GM18517 (cell line): ENCODE measurements around the gene OSBPL5.

ENCODE experiments used
- ATAC-seq: cut with Tn5 transposase; IDR thresholded peaks from one replicate; pipeline ENCODE4 v1.9.1; 2021; ENCODE audit warnings: mild to moderate bottlenecking, moderate library complexity; ENCODE audit not compliant: unreplicated experiment

Gene OSBPL5

GRCh38 chr11:3105791-3106735 is 59.0 kb downstream of the OSBPL5 start:
- no peak for ATAC-seq

DNA sequence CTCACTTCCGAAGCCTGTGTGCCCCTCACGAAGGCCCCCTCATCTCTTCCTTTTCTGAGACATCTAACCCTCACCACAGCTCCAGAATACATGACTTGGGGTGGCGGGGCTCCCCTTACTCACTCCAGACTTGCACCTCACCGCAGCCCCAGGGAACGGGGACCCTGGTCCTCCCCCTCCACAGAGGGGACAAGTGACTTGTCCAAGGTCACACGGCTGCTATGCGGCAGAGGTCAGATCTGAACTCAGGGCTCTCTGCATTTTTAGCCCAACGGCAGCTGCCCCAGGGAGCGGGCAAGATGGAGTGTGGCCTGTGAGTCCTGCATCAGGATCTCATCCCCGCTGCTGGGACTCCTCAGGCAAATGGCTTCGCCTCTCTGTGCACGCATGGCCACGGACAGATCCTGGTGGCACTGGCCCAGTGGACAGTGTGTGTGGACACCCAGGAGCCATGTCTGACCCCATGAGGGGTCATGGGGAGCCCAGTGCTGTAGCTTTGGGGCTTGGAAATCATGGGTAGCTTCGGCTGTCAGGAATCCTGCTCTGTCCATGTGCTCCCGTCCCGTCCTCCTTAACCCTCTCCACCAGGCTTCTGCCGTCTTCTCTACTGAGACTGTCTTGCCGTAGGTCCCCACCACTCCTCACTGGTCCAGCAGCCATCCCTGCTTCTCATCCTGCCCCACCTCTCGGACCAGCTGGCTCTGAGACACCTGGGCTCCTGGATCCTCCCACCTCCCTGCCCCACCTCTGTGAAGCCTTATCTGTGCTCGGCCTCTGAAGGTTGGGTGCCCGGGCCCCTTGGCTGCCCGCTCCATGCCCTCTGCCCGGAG is 59.9 kb downstream of the OSBPL5 start:
- no peak for ATAC-seq

GRCh38 chr11:3104051-3104714 is 60.9 kb downstream of the OSBPL5 start:
- ATAC-seq = no peak

DNA sequence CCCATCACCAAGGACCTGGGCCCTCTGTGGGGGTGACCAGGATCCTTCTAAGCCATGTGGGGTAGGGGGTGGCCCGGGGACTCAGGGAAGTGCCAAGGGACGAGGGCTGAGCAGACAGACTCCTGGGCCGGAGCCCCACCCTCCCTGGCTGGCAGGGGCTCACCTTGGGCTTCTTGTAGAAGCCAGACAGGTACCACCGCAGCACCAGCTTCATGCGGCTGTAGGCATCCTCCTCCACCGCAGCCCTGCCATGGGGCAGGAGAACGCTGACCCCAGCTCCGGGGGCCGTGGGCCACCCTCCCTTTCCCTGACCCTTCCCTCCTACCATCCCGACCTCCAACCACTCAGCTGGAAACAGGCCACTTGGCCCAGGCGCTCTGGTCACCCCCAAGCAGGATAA is 62.0 kb downstream of the OSBPL5 start:
- ATAC-seq = no peak

DNA sequence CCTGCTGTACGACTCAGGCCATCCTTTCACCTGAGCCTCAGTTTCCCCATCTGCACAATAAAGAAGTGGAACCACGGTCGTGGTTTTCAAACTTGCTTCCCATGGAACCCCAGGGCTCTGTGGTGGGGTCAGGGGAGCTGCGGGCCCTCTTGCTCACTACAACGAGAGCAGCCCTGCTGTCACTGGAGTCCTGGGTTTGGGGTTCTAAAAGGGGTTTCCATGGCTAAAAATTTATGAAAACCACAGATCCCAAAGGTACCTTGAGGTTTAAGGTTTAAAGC is 62.5 kb downstream of the OSBPL5 start:
- no peak for ATAC-seq

- no peak for ATAC-seq
Measured at GRCh38 chr11:3101921-3102640, 63.0 kb downstream of the OSBPL5 start.

DNA sequence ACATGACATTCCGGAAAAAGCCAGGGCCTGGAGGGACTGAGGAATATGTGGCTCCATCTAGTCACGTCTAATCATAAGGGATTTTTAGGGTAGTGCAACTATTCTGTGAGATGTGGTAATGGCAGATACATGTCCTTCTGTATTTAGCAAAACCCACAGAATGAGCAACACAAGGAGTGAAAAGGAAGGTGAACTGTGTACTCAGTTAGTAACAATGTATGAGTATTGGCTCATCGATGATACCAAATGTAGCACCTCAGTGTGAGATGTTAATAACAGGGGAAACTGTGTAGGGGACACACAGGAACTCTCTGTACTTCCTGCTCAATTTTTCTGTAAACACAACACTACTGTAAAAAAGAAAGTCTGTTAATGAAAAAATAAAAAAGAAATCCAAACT is 65.9 kb downstream of the OSBPL5 start:
- ATAC-seq = no peak

DNA sequence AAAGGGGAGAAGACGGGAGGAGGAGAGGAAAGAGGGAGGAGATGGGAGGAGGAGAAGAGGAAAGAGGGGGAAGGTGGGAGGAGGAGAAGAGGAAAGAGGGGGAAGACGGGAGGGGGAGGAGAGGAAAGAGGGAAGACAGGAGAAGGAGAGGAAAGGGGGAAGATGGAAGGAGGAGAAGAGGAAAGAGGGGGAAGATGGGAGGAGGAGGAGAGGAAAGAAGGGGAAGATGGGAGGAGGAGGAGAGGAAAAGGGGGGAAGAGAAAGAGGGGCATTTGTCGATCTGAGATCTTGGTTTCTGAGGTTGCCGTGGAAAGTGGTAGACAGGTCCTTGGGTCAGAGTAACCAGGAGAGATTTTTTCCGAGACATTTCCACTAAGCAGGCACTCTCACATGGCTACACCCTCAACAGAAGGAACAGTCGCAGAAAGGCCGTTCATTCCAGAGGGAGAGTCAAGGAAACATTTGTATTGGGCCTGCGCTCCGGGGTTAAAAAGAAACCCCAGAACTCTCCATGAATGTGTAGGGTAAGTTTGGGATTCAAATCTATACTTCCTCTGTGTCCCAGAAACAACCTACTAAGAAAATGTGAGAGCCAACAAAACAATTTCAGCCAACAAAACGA is 68.1 kb downstream of the OSBPL5 start:
- no peak for ATAC-seq

DNA sequence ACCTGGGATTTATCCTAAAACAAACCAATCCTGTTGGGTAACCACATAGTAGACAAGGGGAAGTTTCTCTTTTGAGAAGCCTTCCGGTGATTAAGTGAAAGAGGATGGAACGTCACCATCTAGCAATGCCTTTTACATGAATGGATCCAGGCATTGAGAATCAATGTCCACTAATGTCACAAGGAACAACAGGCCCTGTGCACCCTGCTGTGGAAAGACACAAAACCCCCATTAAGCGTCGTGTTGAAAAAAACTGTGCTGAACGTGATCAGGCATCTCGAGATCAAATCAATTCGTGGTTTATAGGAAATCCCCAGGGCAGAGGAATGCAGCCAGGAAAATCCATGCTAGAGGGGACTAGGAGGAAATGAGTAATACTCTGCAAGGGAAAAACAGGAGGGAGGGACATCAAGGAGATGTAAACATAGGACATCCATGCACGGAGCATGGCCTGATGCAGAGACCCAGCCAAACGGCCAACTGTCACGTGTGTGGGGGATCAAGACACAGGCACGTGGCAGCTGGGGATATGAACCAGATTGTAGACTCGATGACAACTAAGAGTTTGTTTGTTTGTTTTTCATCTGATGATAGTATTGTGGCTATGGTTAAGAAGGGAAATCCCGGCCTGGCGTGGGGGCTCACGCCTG is 69.3 kb downstream of the OSBPL5 start:
- no peak for ATAC-seq

DNA sequence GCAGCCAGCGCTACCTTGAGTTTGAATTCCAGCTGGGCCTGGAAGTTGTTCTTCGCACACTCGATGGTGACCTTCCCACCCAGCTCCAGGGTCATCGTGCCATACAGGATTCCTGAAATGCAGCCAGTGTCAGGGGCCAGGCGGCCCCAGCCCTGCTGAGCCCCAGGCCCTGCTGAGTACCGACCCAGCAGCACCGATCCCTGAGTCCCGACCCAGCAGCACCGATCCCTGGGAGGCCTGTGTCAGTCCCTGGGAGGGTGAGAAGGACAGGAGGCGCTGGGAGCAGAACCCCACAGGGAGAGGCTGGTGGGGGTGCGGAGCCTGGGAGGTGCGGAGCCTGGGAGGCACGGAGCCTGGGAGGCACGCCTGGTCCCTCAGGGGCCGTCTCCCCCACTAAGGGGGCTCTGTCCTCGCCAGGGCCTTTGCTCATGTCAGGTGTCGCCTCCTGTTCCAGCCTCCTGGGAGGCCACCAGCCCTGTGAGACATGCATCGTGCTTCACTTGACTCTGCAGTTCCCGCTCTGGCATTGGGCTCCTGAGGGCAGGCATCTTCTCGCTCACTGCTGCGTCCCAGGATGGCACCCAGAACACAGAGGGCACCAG is 70.8 kb downstream of the OSBPL5 start:
- no peak for ATAC-seq

DNA sequence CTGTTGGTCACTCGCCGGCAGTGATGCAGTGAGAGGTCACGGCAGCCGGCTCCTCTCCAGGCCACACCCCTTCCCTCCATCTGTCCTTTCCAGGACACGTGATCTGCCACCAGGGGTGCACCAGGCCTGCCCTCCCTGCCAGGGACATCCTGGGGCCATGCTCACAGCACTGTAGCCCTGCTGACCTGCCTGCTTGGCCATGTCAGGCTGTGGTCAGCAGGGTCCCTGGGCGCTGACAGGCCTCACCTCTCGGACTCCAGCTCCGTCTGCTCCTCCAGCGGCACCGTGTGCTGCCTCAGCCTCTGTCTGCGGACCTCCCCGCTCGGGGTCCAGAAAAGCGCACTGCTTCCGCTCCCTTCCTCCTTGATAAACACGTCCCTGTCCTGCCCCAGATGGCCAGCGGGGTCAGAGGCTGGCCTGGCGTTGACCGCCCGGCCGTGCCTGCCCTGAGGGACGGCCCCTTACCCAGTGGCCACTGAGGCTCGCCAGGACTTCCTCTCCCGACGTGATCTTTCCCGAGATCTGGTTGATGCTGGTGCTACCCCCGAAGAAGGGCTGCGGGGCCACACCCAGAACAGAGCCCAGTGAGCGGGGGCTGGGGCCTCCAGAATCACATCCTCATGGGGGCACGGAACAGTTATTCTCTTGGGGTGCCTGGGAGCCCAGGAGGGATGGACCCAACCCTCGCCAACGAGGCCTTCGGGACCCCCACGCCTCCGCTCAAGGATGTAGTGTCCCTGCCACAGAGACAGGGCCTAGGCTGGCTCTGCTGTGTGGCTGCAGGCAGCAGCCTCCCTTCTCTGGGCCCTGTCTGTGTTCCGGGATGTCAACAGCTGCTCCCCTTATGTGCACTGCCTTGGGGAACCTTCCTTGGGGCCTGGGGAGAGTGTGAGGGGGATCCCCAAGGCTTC is 71.6 kb downstream of the OSBPL5 start:
- no peak for ATAC-seq

DNA sequence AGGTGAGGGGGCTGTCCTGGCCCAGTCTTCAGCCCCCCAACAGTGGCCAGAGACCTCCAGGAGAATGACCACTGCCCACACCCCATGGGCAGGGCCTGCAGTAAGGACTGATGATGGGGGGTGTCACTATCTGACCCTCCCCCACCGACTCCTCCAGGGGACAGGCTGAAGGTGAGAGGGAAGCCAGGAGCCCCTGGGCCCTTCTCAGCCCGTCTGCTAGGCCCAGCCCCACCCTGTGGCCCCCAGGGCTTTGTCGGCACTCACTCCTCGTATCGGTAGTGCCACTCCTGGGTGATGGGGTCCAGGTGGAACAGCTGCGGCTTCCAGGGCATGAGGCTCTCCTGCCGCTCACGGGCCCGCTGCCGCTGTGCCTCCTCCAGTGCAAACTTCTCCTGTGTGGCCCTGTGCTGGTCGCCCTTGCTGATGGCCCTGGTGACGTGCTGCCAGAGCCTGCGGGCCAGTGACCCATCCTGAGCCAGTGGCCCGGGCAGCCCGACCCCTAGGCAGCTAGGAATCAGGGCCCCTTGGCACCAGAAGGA is 72.4 kb downstream of the OSBPL5 start:
- ATAC-seq = no peak

- no peak for ATAC-seq
Measured at GRCh38 chr11:3091846-3092602, 73.1 kb downstream of the OSBPL5 start.

- ATAC-seq = no peak
Measured at GRCh38 chr11:3091081-3091845, 73.8 kb downstream of the OSBPL5 start.

GRCh38 chr11:3090096-3090901 is 74.8 kb downstream of the OSBPL5 start:
- no peak for ATAC-seq
